ENCODE results near the gene PLA2R1. TPM values are rescaled to one million over a fixed set of nuclear protein-coding genes. Genes with fewer than 3 reads are reported as not detected.

PLA2R1 gene
- total and polyA plus RNA-seq, 2 of the 4 experiments (the other 2 are of a cell fraction) = 0.43 to 0.54 TPM

GRCh38 chr2:160042054-160042453, 20.4 kb downstream of the PLA2R1 start:
- ChIA-PET POLR2A (ENCODE audit: unreplicated experiment) (no interaction called here), CTCF (no interaction called here)
- H3K36me3 ChIP-seq (ENCODE audit: control insufficient read depth, insufficient read depth, low read length) = no peaks in the 10 kb centered on the region
- no peak overlapping the region for H3K56ac ChIP-seq (ENCODE audit: extremely low read depth, insufficient read depth, low read length)
- no peak overlapping the region for H3K23ac ChIP-seq (ENCODE audit: low read depth, low read length)
- H4K91ac ChIP-seq (ENCODE audit: insufficient read depth, low read depth, low read length) = no peak overlapping the region
- no peaks in the 10 kb centered on the region; the same call in 1 of the 2 replicates for H3K9me1 ChIP-seq (ENCODE audit: insufficient read depth, low read length)
- no peak overlapping the region for H3K27ac ChIP-seq (ENCODE audit: insufficient read depth, low read length)
- no peaks in the 10 kb centered on the region for H3K9me3 ChIP-seq (ENCODE audit: control insufficient read depth, insufficient read depth, low read length)
- no peak overlapping the region for H3K4me2 ChIP-seq (ENCODE audit: low read depth, low read length)
- intact Hi-C loops (cut with micrococcal nuclease) (no loop called here), dilution Hi-C loops (cut with HindIII; ENCODE audit: low sequenced_read_pairs, unreplicated experiment) (no loop called here), in situ Hi-C loops (cut with MboI; ENCODE audit: low sequenced_read_pairs) (no loop called here)
- H4K8ac ChIP-seq (ENCODE audit: low read depth in 2 of 2, low read length in 2 of 2) = no peak overlapping the region
- no peak overlapping the region for H3K9ac ChIP-seq (ENCODE audit: low read depth, low read length)
- H3K4ac ChIP-seq (ENCODE audit: low read depth, low read length) = no peak overlapping the region
- no peak overlapping the region for H2BK20ac ChIP-seq (ENCODE audit: low read depth, low read length)
- 87% methylated on average over 3 of the region's 7 CpGs; no CpG with 5 or more reads in 1 of the 2 experiments for whole genome bisulfite sequencing, 2 experiments (ENCODE audit: extremely low coverage in 2 of 2, insufficient read length in 1 of 2)
- no peaks in the 10 kb centered on the region for H3K4me1 ChIP-seq (ENCODE audit: control insufficient read depth, insufficient read depth, low read length)
- no TSS peak for BruUV-seq (replicated peaks)
- no peak overlapping the region for H2AFZ ChIP-seq (replicated peaks; ENCODE audit: low read length, poor library complexity)
- H4K5ac ChIP-seq (ENCODE audit: low read depth, low read length) = no peak overlapping the region
- peaks cover 24% of the 10 kb centered on the region for H3K27me3 ChIP-seq (ENCODE audit: control insufficient read depth, insufficient read depth, low read length)
- TF ChIP-seq BHLHE40 (IDR thresholded peaks at IDR 0.05; ENCODE audit: low read depth, low read length) = no peak
- TF ChIP-seq ELK1 (IDR thresholded peaks at IDR 0.05; ENCODE audit: borderline replicate concordance, low read depth, low read length) = no peak
- TF ChIP-seq CEBPB (IDR thresholded peaks at IDR 0.05; ENCODE audit: low read depth, low read length) = no peak
- no peak for TF ChIP-seq CHD1 (IDR thresholded peaks at IDR 0.05; ENCODE audit: low read depth, low read length)
- no peak for TF ChIP-seq MAZ (IDR thresholded peaks at IDR 0.05; ENCODE audit: borderline replicate concordance, low read depth, low read length)
- no peak for TF ChIP-seq RCOR1 (IDR thresholded peaks at IDR 0.05; ENCODE audit: insufficient replicate concordance, low read length)
- no peak for TF ChIP-seq NFE2L2 (IDR thresholded peaks at IDR 0.05; ENCODE audit: low read depth, low read length)
- no peak for DNase-seq
- no peak overlapping the region for H3K4me3 ChIP-seq (ENCODE audit: insufficient read depth, low read depth, low read length)
- no peak overlapping the region for H3K14ac ChIP-seq (replicated peaks; ENCODE audit: low read depth, low read length)
- ATAC-seq (ENCODE audit: low read depth) = no peak
- H2AK9ac ChIP-seq (replicated peaks; ENCODE audit: low read depth, low read length, poor library complexity) = no peak overlapping the region
- no peaks in the 10 kb centered on the region for H4K20me1 ChIP-seq (ENCODE audit: insufficient read depth, low read length)
- no peak overlapping the region for H2BK15ac ChIP-seq (ENCODE audit: low read depth, low read length)
- H2BK120ac ChIP-seq (ENCODE audit: low read depth, low read length) = no peak overlapping the region
- no peaks in the 10 kb centered on the region for H3K79me1 ChIP-seq (ENCODE audit: low read depth in 1 of 2, low read length in 2 of 2)
- no peak overlapping the region for H2AK5ac ChIP-seq (ENCODE audit: low read depth, low read length)
- no peak overlapping the region for H3K18ac ChIP-seq (ENCODE audit: low read depth, low read length)
- H2BK5ac ChIP-seq (ENCODE audit: low read depth, low read length, poor library complexity, severe bottlenecking) = no peak overlapping the region
